Pancreas (tissue), 10 donors: ENCODE measurements around the gene ALDH9A1. TPM values are rescaled to one million over a fixed set of nuclear protein-coding genes. Genes with fewer than 3 reads are reported as not detected.

ENCODE experiments used
- ATAC-seq, 4 donors: fragments of 200-7000 bp; cut with Tn5 transposase; one replicate each; pipeline versions ENCODE4 v1.8.0 to v1.9.1; 2020; ENCODE audit warnings: mild to moderate bottlenecking in 4 of 4, moderate library complexity in 4 of 4
- DNase-seq, 6 donors: peaks; one replicate each; pipeline ENCODE4 v3.0.0-alpha.2; 2020
- FAIRE-seq: peaks from 2 replicates; lab custom pipeline; 2012; peaks lifted over from hg19 to GRCh38; lab: Jason Lieb, UNC
- H3K27ac ChIP-seq, 4 donors: fragments of 200-600 bp; sonication (generic); 1 replicate in 3 of 4; 2 replicates in 1 of 4; pipeline versions ENCODE4 v1.5.0 to v1.8.0; 2020
- H3K27me3 ChIP-seq, 4 donors: fragments of 200-600 bp; one replicate each; pipeline ENCODE4 v1.8.0; 2021
- H3K36me3 ChIP-seq, 3 donors: fragments of 200-600 bp; sonication (generic) in 1 of 3; one replicate each; pipeline versions ENCODE4 v1.5.0 to v1.8.0; 2020 to 2021
- H3K4me1 ChIP-seq, 3 donors: fragments of 200-600 bp; one replicate each; pipeline ENCODE4 v1.8.0; 2021
- H3K4me3 ChIP-seq, 4 donors: fragments of 200-600 bp; sonication (generic) in 2 of 4; one replicate each; pipeline versions ENCODE4 v1.5.0 to v1.8.0; 2020 to 2021
- H3K9me3 ChIP-seq, 4 donors: fragments of 200-600 bp; one replicate each; pipeline ENCODE4 v1.8.0; 2021
- CTCF ChIP-seq, 4 donors: fragments of 200-600 bp; sonication (generic) in 3 of 4; IDR thresholded peaks; one replicate each; pipeline versions ENCODE4 v1.5.0 to v1.8.0; 2021; ENCODE audit warnings: antibody characterized with exemption in 4 of 4
- WGBS, 2 donors: extraction: QIAGEN DNeasy Blood & Tissue Kit; methylation state at CpG; one replicate each; pipeline ENCODE4 v1.1.7; 2013; 5-methylcytosine and 5-hydroxymethylcytosine counted together
- intact Hi-C, 3 donors: fragments of 100-400 bp; cut with DNase I; formaldehyde crosslinking; loops; one replicate each; pipeline versions ENCODE4 v1.11.1 to v1.14.2; 2022
- polyA plus RNA-seq, 2 donors: library from polyadenylated mRNA; stranded (reverse); fragments of 200-250 nt; gene quantifications; one replicate each; pipeline ENCODE4 v1.2.3, GENCODE V29; 2013
- total RNA-seq, 6 donors: library from RNA; stranded (reverse); fragmentation: NEBNext Ultra II Directional in 4 of 6; extraction: Animal tissue kit (Norgen Biotek cat#: 25700) in 4 of 6; gene quantifications; one replicate each; pipeline versions ENCODE4 v1.2.1 to v1.2.4, GENCODE V29; 2021 to 2023
- donor health status: healthy with polysubstance abuse.
- donor health status: DM: no; HTN: no; CAD: no; lungs with moderate emphysema.
- donor health status: DM: no; HTN: no; CAD: no.
- donor health status: control.
- donor health status: control.
- donor health status: Bipolar disorder and iron deficiency.
- donor health status: DM: yes; HTN: yes; CAD: no.
- donor health status: DM: no; HTN: no; CAD: no.
- donor health status: DM: no; HTN: no; CAD: no.
- donor health status: DM: yes; HTN: yes; CAD: no.

Gene ALDH9A1
- total and polyA plus RNA-seq, 8 donors: 13.1 to 37.6 (median 23.1) TPM

- ATAC-seq (no peak), FAIRE-seq (no peak), DNase-seq (no peak)
- Histone ChIP-seq H3K4me3 (no peak overlapping the region), H3K36me3 (peaks cover 0 to 18% (median 11%) of the 10 kb centered on the region in 3 donors), H3K27me3 (no peaks in the 10 kb centered on the region), H3K27ac (no peak overlapping the region), H3K9me3 (no peaks in the 10 kb centered on the region), H3K4me1 (no peaks in the 10 kb centered on the region)
- no peak for TF ChIP-seq CTCF (IDR thresholded peaks at IDR 0.05)
- intact Hi-C loops: no loop called here
These were observed 38.8 kb upstream of the ALDH9A1 start for GRCh38 chr1:165737196-165737595.

- Histone ChIP-seq H3K27me3 (no peaks in the 10 kb centered on the region), H3K4me3 (no peak overlapping the region), H3K36me3 (no peaks in the 10 kb centered on the region), H3K27ac (no peak overlapping the region), H3K9me3 (no peaks in the 10 kb centered on the region), H3K4me1 (no peaks in the 10 kb centered on the region)
- FAIRE-seq (no peak), DNase-seq (no peak), ATAC-seq (no peak)
- WGBS, 2 donors: 93% methylated on average over 3 of the region's 3 CpGs
- intact Hi-C loops: no loop called here
- no peak for TF ChIP-seq CTCF (IDR thresholded peaks at IDR 0.05)
These were observed 36.5 kb upstream of the ALDH9A1 start for GRCh38 chr1:165734906-165735305.

- FAIRE-seq (no peak), DNase-seq (no peak), ATAC-seq (no peak)
- no peaks in the 10 kb centered on the region for H3K4me1 ChIP-seq
- H3K9me3 ChIP-seq: no peaks in the 10 kb centered on the region
- H3K4me3 ChIP-seq: no peak overlapping the region
- H3K27ac ChIP-seq: no peak overlapping the region
- peaks cover 0 to 9% (median 4%) of the 10 kb centered on the region in 3 donors for H3K36me3 ChIP-seq
- intact Hi-C loops: no loop called here
- no peaks in the 10 kb centered on the region for H3K27me3 ChIP-seq
- TF ChIP-seq CTCF (IDR thresholded peaks at IDR 0.05): no peak
- 95 to 97% methylated on average over 2 of the region's 2 CpGs for WGBS, 2 donors
These were observed 28.5 kb upstream of the ALDH9A1 start for GRCh38 chr1:165726841-165727240.

- FAIRE-seq: no peak
These were observed 27.8 kb upstream of the ALDH9A1 start for GRCh38 chr1:165726169-165726568.

More at GRCh38 chr1:165726169-165726568, 27.8 kb upstream of the ALDH9A1 start:
- intact Hi-C loops: no loop called here
- ATAC-seq (no peak), DNase-seq (no peak)
- TF ChIP-seq CTCF (IDR thresholded peaks at IDR 0.05): no peak
- H3K36me3 ChIP-seq: peaks cover 0 to 9% (median 4%) of the 10 kb centered on the region in 3 donors
- H3K27ac ChIP-seq: no peak overlapping the region
- H3K4me3 ChIP-seq: no peak overlapping the region
- no peaks in the 10 kb centered on the region for H3K9me3 ChIP-seq
- no peaks in the 10 kb centered on the region for H3K4me1 ChIP-seq
- no peaks in the 10 kb centered on the region for H3K27me3 ChIP-seq
- 76 to 91% methylated on average over 2 of the region's 2 CpGs for WGBS, 2 donors
